Umbilical cord (tissue), 2 donors: ENCODE measurements around the gene TMEM150B. TPM values are rescaled to one million over a fixed set of nuclear protein-coding genes. Genes with fewer than 3 reads are reported as not detected.
"Not testable (repeated sequence)": the region's sequence is repeated elsewhere in the genome, so short reads cannot be mapped to it uniquely, and the experiment has no call there.

Source experiments
- DNase-seq: peaks from one replicate; pipeline ENCODE4 v3.0.0-alpha.2; 2015; ENCODE audit warnings: low spot score
- total RNA-seq: library from RNA; depleted of rRNA; stranded (reverse); fragments of >200 nt; gene quantifications from one replicate; pipeline ENCODE4 v1.2.3, GENCODE V29; 2014; ENCODE audit warnings: low replicate concordance; ENCODE audit not compliant: insufficient read depth

Gene TMEM150B
- total RNA-seq, 1 donor from 2014 or later, result 2.2 TPM

GRCh38 chr19:55339889-55340783, 15.0 kb upstream of the TMEM150B start:
- DNase-seq, result no peak

DNA sequence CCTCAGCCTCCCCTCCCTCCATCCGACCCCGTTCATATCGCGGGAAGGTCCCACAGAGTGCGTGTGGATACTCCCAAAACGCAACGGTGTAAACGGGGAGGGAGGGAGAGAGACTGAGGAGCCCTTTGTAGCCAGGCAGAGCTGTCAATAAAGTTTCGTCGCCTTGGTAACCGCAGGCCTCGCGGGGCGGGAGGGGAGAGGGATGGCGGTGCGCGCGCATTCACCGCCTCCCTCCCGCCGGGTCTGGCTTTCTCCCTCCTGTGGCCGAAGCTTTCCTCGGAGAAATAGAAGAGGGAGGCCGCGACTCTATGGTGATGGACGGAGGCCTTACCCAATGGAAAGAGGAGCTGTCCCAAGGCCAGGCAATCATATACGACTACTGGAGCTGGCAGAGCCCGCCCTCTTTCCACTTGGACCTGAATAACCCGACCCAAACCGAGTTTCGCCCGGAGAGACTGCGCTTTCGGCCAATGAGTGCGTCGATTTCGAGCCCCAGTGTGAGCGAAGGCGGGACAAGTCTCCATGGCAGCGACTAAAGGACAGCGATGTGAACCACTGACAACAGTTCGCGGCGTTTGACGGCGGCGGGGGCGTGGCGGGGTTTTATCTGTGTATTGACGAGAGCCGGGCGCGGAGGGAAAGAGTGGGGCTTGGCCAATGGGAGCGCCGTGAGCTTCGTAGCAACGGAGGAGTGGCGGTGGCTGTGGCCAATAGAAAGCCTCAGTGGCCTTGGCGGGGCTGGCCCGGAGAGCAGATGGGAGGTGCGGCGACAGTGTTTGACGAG, 14.2 kb upstream of the TMEM150B start, which contains the start of gene KMT5C:
KMT5C (plus strand) TSS at position 772 of the 784 bp plus-strand sequence. CDS start 2,061 bp downstream, outside the sequence.
- DNase-seq, result peak; percentile 100

DNA sequence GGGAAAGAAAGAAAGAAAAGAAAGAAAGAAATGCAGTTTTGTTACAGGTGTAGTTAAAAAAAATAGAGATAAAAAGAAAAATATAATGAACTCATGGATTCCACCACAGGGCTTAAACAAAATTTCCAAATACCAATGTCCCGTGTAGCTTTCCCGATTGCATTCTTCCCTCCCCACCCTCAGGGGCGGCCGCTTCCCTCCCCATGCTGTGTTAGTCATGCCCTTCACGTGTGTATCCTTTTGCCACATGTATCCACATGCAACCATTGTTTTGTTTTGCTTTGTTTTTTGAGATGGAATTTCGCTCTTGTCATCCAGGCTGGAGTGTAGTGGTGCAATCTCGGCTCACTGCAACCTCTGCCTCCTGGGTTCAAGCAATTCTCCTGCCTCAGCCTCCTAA, 11.0 kb upstream of the TMEM150B start:
- DNase-seq, result no peak

GRCh38 chr19:55333870-55334269, 8.7 kb upstream of the TMEM150B start:
- DNase-seq, result no peak

DNA sequence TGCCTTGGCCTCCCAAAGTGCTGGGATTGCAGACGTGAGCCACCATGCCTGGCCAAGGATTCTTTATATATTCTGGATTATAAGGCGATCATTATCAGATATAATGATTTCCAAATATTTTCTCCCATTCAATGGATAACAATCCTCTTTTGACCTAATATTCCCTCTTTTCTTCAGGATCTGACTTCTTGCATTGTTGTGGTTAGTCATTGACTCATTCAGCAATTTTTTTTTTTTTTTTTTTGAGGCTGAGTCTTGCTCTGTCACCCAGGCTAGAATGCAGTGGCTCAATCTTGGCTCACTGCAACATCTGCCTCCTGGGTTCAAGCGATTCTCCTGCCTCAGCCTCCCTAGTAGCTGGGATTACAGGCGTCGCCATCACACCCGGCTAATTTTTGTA, 4.7 kb upstream of the TMEM150B start:
- DNase-seq, result not testable (repeated sequence)

DNA sequence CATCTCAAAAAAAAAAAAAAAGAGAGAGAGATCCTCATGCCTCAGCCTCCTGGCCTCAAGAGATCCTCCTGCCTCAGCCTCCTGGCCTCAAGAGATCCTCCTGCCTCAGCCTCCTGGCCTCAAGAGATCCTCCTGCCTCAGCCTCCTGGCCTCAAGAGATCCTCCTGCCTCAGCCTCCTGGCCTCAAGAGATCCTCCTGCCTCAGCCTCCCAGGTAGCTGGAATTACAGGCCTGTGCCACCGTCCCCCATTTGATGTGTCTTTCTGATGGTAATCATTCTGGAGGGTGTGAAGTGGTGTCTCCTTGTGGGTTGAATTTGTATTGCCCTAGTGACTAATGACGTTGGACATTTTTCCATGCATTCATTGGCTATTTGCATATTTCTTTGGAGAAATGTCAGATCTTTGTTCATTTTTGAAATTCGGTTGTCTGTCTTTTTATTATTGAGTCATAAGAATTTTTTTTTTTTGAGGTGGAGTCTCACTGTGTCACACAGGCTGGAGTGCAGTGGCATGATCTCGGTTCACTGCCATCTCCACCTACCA, 3.7 kb upstream of the TMEM150B start:
- not testable (repeated sequence) for DNase-seq

DNA sequence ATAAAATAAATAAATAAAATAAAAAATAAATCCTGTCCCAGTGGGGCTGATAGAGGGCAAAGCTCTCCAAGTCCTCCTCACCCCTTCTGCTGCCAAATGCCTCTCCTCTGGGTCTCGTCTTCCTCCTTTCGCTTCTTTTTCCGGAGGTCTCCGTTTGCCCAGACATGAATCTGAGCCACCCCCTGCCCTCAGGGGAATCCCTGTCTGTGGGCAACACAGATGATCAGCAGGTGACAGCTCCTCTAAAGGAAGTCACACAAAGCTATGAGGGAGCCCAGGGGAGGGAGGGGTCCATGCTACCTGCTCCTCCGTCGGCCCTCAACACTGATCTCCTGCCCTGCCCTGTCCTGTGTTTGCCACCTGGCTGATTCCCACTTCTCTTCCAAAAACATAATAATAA, 479 bp downstream of the TMEM150B start:
- no peak for DNase-seq

- no peak for DNase-seq
Observed at GRCh38 chr19:55322204-55322885, 2.8 kb downstream of the TMEM150B start.

DNA sequence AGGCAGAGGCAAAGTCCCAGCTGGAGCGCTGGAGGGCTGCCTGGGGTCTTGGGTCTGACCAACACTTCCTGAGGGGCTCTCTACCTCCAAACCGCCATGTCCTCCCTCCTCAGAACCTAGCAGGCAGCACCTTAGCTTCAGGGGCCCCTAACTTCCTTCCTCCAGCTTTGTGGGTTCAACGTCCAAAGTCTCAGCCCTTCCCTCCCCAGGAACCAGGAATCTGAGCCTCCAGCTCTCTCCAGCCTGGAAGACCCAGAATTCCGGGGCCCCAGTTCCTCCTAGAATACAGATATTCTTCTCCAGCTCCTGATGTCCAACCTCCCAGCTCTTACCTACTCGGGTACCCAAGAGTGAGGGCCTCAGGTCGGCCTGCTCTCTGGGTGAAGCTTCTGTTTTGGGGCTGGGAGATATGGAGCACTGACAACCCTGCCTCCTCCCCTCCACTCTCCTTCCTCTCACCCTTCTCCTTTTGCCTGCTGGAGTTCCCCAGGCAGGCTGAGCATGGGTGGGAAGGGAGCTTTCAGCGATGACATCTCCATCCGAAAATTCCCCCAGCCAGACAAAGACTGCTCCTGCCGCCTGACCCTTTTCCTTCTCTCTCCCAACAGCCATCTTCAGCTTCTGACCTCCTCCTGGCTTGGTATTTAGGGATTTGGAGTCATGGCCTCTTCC, 3.5 kb downstream of the TMEM150B start:
- no peak for DNase-seq

GRCh38 chr19:55320844-55321419, 4.2 kb downstream of the TMEM150B start:
- no peak for DNase-seq

GRCh38 chr19:55319785-55320184, 5.4 kb downstream of the TMEM150B start:
- DNase-seq, result peak; percentile 54

- no peak for DNase-seq
Observed at GRCh38 chr19:55316646-55317045, 8.5 kb downstream of the TMEM150B start.

DNA sequence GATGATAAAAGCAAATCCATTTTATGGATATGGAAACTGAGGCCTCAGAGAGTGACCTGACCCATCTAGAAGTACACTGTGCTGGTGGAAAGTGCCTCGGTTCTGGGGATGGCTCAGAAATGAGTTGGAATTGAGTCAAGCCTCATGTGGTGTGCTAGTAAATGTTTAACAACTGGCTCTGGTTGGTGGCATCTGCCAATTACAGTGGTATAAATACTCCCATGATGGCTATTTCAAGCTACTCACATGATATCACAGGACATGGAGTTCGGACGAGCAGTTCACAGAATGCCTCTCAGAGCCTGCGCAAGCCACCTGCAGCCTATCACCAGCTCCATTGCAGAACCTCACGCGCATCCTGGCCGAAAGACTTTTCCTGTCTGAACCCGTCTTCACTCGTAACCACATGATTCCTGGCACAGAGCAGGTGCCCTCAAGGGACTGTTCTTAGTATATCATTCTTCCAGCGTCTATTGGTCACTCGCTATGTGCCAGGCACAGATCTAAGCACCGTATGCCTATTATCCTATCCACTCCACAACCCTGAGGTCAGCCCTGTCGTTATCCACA, 9.1 kb downstream of the TMEM150B start:
- no peak for DNase-seq

DNA sequence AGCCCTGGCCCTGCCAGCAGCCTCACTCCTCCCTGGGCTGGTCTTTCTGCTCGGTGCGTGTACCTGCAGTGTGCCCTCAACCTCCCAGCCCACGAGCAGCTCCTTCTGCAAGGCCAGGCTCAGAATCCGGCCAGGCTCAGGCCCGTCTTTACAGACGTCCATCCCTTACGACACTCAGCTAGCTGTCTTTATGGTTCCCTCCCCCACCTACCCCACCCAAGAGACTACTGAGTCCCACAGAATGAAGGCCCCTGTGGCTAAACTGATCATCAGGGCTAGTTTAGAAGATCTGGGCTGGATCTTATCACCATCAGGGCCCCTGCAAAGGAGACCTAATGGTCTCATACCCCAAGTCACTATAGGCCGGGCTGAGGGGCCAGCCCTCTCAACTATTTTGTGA, 10.7 kb downstream of the TMEM150B start:
- no peak for DNase-seq

- DNase-seq, result no peak
Observed at GRCh38 chr19:55312621-55313512, 12.3 kb downstream of the TMEM150B start.

DNA sequence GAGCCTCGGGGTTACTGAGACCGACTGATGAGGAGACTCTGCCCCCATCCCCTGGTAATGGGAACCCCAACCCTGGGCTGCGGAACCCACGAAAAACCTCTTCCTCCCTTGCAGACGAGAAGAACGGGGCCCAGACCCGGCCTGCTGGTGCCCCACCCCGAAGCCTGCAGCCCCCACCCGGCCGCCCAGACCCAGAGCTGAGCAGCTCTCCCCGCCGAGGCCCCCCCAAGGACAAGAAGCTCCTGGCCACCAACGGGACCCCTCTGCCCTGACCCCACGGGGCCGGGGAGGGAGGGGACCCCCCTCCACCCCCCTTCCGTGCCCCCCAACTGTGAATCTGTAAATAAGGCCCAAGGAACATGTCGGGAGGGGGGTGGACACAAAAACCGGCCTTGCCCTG, 13.3 kb downstream of the TMEM150B start:
- DNase-seq, result no peak

DNA sequence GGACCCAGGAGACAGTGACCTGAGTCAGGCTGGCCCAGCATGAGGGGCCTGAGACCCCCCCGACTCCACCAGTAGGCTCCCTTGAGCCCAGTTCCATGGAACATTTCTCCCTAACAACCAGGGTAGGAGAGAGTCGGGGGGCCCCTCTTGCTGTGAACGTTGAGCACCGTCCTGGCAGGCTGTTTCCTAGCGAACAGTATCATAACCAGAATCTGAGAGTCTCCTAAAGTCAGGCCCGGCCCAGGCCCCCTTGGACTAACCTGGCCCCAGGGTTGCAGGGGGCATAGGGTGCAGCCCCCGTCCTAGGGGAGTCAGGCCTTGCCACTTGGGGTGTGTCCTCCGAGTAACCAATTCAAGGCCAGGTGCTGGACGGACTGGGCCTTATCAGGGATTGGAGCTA, 13.7 kb downstream of the TMEM150B start:
- no peak for DNase-seq

DNA sequence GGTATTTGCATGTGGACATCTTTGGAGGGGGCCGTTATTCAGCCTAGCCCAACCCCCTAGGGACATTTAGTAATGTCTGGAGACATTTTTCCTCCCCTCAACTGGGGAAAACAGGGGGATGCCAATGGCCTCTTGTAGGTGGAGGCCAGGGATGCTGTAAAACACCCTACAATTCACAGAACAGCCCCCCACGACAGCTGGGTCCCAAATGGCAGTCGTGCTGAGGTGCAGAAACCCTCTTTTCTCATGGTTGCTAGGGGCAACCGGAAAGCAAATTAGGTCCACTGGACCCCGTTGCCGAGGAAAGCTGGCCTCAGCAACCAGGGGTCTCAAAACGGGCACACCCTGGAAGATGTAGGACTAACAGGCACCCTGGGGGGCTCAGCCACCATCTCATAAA, 14.6 kb downstream of the TMEM150B start:
- DNase-seq, result no peak

DNA sequence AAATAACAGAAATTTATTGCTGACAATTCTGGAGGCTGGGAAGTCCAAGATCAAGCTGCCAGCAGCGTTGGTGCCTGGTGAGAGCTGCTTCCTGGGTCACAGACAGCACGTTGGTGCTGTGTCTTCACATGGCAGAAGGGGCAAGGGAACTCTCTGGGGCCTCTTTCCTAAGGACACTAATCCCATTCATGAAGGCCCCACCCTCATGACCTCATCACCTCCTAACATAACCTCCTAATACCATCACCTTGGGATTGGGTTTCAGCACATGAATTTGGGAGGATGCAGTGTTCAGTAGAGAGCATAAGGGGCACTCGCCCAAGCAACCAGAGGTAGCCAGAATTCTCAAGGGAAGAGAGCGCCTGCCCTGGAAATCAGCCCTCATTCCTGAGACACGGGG, 15.7 kb downstream of the TMEM150B start:
- no peak for DNase-seq
